ENCODE measurements around the gene MYO16. TPM values are rescaled to one million over a fixed set of nuclear protein-coding genes. Genes with fewer than 3 reads are reported as not detected.

MYO16 gene
- total and polyA plus RNA-seq, 9 donors, result under 0.01 to 0.37 (median 0.16) TPM; not detected in 2

DNA sequence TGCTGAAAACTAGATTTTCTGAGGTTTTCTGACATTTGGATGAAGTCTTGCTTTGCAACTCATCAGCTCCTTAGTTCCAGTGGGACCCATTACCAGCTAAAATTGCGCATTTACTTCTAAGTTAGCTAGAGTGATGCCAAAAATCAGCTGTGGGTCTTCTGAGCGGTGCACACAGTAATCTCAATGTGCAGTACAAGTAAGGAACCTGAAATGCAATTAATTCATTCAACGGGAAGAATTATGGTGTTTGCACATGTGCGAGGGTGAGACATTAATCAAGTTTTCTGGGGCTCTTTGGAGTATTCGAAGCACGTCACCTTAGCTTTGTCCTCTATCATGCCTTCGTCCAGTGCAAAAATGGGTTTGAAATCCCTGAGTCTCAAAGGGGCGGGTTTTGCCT is 146.2 kb downstream of the MYO16 start:
- H3K27me3 ChIP-seq, result no peaks in the 10 kb centered on the region
- no peak overlapping the region for H3K4me3 ChIP-seq
- no peaks in the 10 kb centered on the region for H3K9me3 ChIP-seq
- H3K4me1 ChIP-seq (ENCODE audit: insufficient read depth), result no peaks in the 10 kb centered on the region
- no peak for TF ChIP-seq EP300 (IDR thresholded peaks at IDR 0.05)
- TF ChIP-seq, protein P1, sequence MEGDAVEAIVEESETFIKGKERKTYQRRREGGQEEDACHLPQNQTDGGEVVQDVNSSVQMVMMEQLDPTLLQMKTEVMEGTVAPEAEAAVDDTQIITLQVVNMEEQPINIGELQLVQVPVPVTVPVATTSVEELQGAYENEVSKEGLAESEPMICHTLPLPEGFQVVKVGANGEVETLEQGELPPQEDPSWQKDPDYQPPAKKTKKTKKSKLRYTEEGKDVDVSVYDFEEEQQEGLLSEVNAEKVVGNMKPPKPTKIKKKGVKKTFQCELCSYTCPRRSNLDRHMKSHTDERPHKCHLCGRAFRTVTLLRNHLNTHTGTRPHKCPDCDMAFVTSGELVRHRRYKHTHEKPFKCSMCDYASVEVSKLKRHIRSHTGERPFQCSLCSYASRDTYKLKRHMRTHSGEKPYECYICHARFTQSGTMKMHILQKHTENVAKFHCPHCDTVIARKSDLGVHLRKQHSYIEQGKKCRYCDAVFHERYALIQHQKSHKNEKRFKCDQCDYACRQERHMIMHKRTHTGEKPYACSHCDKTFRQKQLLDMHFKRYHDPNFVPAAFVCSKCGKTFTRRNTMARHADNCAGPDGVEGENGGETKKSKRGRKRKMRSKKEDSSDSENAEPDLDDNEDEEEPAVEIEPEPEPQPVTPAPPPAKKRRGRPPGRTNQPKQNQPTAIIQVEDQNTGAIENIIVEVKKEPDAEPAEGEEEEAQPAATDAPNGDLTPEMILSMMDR (IDR thresholded peaks at IDR 0.05), result no peak
- TF ChIP-seq POLR2A (IDR thresholded peaks at IDR 0.05), result no peak
- H3K36me3 ChIP-seq, result no peaks in the 10 kb centered on the region
- no peak overlapping the region for H3K27ac ChIP-seq
- intact Hi-C loops (cut with DNase I), result no loop called here
- no peak for DNase-seq
- 70 to 73% (median 73%) methylated on average over 8 of the region's 8 CpGs for WGBS, 3 donors

- Histone ChIP-seq H3K27ac (no peak overlapping the region), H3K27me3 (no peaks in the 10 kb centered on the region), H3K4me3 (no peak overlapping the region), H3K4me1 (ENCODE audit: insufficient read depth) (no peaks in the 10 kb centered on the region), H3K9me3 (no peaks in the 10 kb centered on the region), H3K36me3 (no peaks in the 10 kb centered on the region)
- WGBS, 3 donors, result 42 to 53% (median 45%) methylated on average over 3 of the region's 3 CpGs
- TF ChIP-seq EP300 (IDR thresholded peaks at IDR 0.05) (no peak), POLR2A (IDR thresholded peaks at IDR 0.05) (no peak)
- TF ChIP-seq, protein P1 (IDR thresholded peaks at IDR 0.05), result no peak
- intact Hi-C loops (cut with DNase I), result no loop called here
- no peak for DNase-seq
Observed at GRCh38 chr13:108776650-108777049, 147.2 kb downstream of the MYO16 start.

DNA sequence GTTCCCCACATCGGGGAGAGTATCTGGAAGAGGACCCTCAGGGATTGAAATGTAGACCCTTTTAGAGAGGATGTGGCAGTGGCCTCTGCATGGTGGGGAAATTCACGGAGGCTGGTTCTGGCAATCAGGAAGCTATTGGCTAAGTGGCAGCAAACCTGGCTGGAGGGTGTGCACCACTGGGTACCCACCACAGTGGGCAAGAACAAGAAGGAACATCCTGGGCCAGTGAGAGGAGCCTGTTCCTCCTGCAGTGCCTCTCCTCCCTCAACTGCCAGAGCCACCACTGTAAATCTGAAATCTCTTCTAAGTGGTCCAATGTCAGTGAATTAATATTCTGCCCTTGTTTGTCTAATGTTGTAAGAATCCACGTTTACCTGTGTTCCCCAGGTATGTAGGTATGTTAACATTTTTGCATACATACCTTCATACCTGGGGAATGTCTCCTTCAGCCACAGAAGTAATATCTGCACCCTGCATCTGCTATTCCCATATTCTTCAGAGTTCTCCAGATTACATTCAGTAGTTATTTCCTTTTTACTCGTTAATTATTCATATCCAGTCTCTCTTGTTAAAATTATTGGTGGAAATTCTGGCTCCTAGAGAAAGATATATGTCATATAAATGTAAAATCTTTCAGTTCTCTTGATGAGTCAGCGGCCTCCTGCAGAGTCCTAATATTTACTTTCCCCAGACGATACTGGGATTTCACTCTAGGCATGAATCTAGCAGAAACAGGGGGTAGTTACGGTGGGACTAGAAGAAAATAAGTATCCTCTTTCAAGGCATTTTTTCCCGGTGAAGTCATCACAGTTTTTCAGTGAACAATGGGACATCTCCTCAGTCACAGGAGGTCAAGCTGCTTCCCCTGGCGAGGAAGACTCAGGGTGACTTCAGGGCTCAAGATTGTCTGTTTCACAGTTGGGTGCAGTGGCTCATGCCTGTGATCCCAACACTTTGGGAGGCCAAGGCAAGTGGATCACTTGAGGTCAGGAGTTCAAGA is 148.3 kb downstream of the MYO16 start:
- WGBS, 3 donors, result 56 to 62% (median 57%) methylated on average over 9 of the region's 9 CpGs
- no peaks in the 10 kb centered on the region for H3K36me3 ChIP-seq
- intact Hi-C loops (cut with DNase I), result no loop called here

DNA sequence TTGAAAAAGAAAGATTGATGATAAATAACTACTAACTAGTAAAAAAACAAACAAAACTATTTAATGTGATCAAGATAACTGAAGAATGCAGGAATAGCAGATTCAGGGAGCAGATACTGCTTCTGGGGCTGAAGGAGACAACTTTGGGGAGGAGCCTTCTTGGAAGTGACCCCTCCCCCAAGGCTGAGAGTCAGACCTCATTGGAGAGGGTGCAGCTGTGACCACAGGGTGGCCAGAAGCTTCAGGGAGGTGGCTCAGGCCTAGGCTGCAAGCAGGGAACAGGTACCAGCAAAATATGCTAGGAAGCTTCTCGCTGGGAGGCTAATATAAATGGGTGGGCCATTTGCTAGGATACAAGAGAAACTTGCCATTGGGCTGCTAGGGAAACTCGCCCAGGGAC is 149.9 kb downstream of the MYO16 start:
- 82 to 100% (median 94%) methylated on average over 2 of the region's 2 CpGs for WGBS, 3 donors

More for the DNA sequence above, 148.3 kb downstream of the MYO16 start:
- no peaks in the 10 kb centered on the region for H3K9me3 ChIP-seq
- no peaks in the 10 kb centered on the region for H3K27me3 ChIP-seq
- no peak for DNase-seq
- H3K4me1 ChIP-seq (ENCODE audit: insufficient read depth), result no peaks in the 10 kb centered on the region
- no peak overlapping the region for H3K27ac ChIP-seq
- H3K4me3 ChIP-seq, result no peak overlapping the region
- TF ChIP-seq POLR2A (IDR thresholded peaks at IDR 0.05) (no peak), EP300 (IDR thresholded peaks at IDR 0.05) (no peak)
- TF ChIP-seq, protein P1 (IDR thresholded peaks at IDR 0.05), result no peak

More for the DNA sequence above, 149.9 kb downstream of the MYO16 start:
- no peaks in the 10 kb centered on the region for H3K9me3 ChIP-seq
- intact Hi-C loops (cut with DNase I), result no loop called here
- TF ChIP-seq, protein P1 (IDR thresholded peaks at IDR 0.05), result no peak
- TF ChIP-seq EP300 (IDR thresholded peaks at IDR 0.05) (no peak), POLR2A (IDR thresholded peaks at IDR 0.05) (no peak)
- no peaks in the 10 kb centered on the region for H3K27me3 ChIP-seq
- no peaks in the 10 kb centered on the region for H3K4me1 ChIP-seq (ENCODE audit: insufficient read depth)
- H3K36me3 ChIP-seq, result no peaks in the 10 kb centered on the region
- no peak for DNase-seq
- no peak overlapping the region for H3K27ac ChIP-seq
- H3K4me3 ChIP-seq, result no peak overlapping the region

Measured in ovary (tissue), 9 donors.